Measurements from ENCODE around the gene PAPPA2. TPM values are rescaled to one million over a fixed set of nuclear protein-coding genes. Genes with fewer than 3 reads are reported as not detected.

The PAPPA2 gene
- total and polyA plus RNA-seq, 4 experiments from 2014 or later, result not detected

- ChIA-PET POLR2A (ENCODE audit: partially characterized antibody) (no interaction called here), CTCF (ENCODE audit: partially characterized antibody) (no interaction called here)
These were observed 59.4 kb downstream of the PAPPA2 start for GRCh38 chr1:176522310-176522845.

GRCh38 chr1:176529395-176530090, 66.6 kb downstream of the PAPPA2 start:
- no peaks in the 10 kb centered on the region for H3K27me3 ChIP-seq (ENCODE audit: insufficient read depth, low read length)
- Mint-ChIP-seq H3K4me1 (no peaks in the 10 kb centered on the region), H3K9me3 (peaks cover 0 to 5% (median 2%) of the 10 kb centered on the region in 8 donors), H3K36me3 (no peaks in the 10 kb centered on the region), H3K27ac (no peak overlapping the region), H3K27me3 (peaks cover 0 to 2% of the 10 kb centered on the region in 2 donors), H3K4me3 (no peak overlapping the region)
- CTCF ChIA-PET (ENCODE audit: partially characterized antibody), result no interaction called here
- H3K9me3 ChIP-seq (ENCODE audit: control insufficient read depth in 1 of 2, low read length in 2 of 2), result no peaks in the 10 kb centered on the region
- POLR2A ChIA-PET (ENCODE audit: partially characterized antibody), result no interaction called here
- intact Hi-C loops (cut with micrococcal nuclease), result no loop called here
- DNase-seq, result no peak
- no peaks in the 10 kb centered on the region for H3K36me3 ChIP-seq (ENCODE audit: insufficient read depth, low read length)
- no peak overlapping the region for H3K4me3 ChIP-seq (ENCODE audit: low read length in 2 of 2)
- H3K4me1 ChIP-seq (ENCODE audit: insufficient read depth, low read length), result no peaks in the 10 kb centered on the region
- no peak overlapping the region for H3K27ac ChIP-seq (ENCODE audit: low read depth, low read length)

More at GRCh38 chr1:176522310-176522845, 59.4 kb downstream of the PAPPA2 start:
- Mint-ChIP-seq H3K4me3 (no peak overlapping the region), H3K27ac (no peak overlapping the region), H3K9me3 (peaks cover 0 to 6% (median under 1%) of the 10 kb centered on the region in 8 donors), H3K27me3 (no peaks in the 10 kb centered on the region), H3K4me1 (no peaks in the 10 kb centered on the region), H3K36me3 (no peaks in the 10 kb centered on the region)
- Histone ChIP-seq H3K27ac (ENCODE audit: low read depth, low read length) (no peak overlapping the region), H3K4me3 (ENCODE audit: low read length in 2 of 2) (no peak overlapping the region), H3K27me3 (ENCODE audit: insufficient read depth, low read length) (no peaks in the 10 kb centered on the region), H3K36me3 (ENCODE audit: insufficient read depth, low read length) (no peaks in the 10 kb centered on the region), H3K9me3 (ENCODE audit: control insufficient read depth in 1 of 2, low read length in 2 of 2) (no peaks in the 10 kb centered on the region), H3K4me1 (ENCODE audit: insufficient read depth, low read length) (no peaks in the 10 kb centered on the region)
- intact Hi-C loops (cut with micrococcal nuclease), result no loop called here
- DNase-seq, result no peak

- H3K36me3 Mint-ChIP-seq, result no peaks in the 10 kb centered on the region
- H3K4me1 Mint-ChIP-seq, result no peaks in the 10 kb centered on the region
- H3K4me1 ChIP-seq (ENCODE audit: insufficient read depth, low read length), result no peaks in the 10 kb centered on the region
These were observed 68.1 kb downstream of the PAPPA2 start for GRCh38 chr1:176531036-176531435.

DNA sequence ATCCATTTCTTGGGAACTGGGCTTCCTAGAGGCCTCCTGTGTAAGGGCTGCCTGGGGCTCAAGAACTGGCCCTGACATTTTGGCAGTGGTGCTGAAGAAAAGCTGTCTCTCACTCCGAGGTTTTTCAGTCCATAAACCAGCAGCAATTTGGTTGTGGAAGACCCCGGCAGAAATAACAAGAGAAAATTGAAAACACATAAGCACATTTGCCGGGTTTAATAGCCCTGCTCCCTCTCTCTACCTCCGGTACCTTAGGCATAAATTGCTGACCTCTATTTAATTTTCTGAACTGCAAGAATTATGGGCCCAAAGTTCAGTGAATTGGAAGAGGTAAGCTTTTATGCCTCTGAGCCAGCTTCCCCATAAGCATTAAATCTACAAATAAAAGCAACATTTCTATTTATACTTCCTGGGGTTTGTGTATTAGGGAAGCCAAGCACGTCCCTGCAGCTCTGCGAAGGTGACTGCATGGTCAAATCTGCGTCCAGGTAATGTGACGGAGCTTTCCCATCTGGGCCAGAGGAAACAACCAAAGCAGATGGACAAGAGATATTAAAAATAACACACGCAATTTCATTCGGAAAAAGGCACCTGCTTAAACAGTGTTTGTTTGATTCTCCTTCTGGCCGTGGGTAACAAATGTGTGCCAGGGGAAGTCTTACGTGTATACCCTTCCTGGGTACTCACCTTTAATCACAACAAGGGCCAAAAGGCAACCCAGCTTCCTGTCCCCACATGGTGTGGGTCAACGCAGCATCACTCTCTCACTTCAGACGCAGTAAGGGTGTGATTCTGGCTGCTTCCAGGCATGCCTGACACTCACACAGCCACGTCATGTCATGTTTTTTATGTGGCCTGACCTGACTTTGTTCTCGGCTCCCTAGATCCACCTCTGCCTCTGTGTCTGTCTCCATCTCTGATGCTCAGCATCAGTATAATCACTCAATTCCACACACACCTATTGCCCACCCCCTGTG, 69.2 kb downstream of the PAPPA2 start:
- no peak for DNase-seq
- H3K4me3 ChIP-seq (ENCODE audit: low read length in 2 of 2), result no peak overlapping the region
- no peaks in the 10 kb centered on the region for H3K36me3 ChIP-seq (ENCODE audit: insufficient read depth, low read length)
- no peak overlapping the region for H3K27ac ChIP-seq (ENCODE audit: low read depth, low read length)
- Mint-ChIP-seq H3K4me1 (no peaks in the 10 kb centered on the region), H3K4me3 (no peak overlapping the region), H3K9me3 (peaks cover 0 to 7% (median 4%) of the 10 kb centered on the region in 8 donors), H3K27ac (no peak overlapping the region), H3K36me3 (no peaks in the 10 kb centered on the region), H3K27me3 (peaks cover 0 to 2% of the 10 kb centered on the region in 2 donors)
- intact Hi-C loops (cut with micrococcal nuclease), result no loop called here
- ChIA-PET CTCF (ENCODE audit: partially characterized antibody) (no interaction called here), POLR2A (ENCODE audit: partially characterized antibody) (no interaction called here)
- H3K9me3 ChIP-seq (ENCODE audit: control insufficient read depth in 1 of 2, low read length in 2 of 2), result no peaks in the 10 kb centered on the region
- H3K27me3 ChIP-seq (ENCODE audit: insufficient read depth, low read length), result no peaks in the 10 kb centered on the region
- H3K4me1 ChIP-seq (ENCODE audit: insufficient read depth, low read length), result no peaks in the 10 kb centered on the region

More at GRCh38 chr1:176531036-176531435, 68.1 kb downstream of the PAPPA2 start:
- Mint-ChIP-seq H3K9me3 (peaks cover 0 to 7% (median 4%) of the 10 kb centered on the region in 8 donors), H3K27me3 (peaks cover 0 to 2% of the 10 kb centered on the region in 2 donors), H3K27ac (no peak overlapping the region), H3K4me3 (no peak overlapping the region)
- DNase-seq, result no peak
- Histone ChIP-seq H3K9me3 (ENCODE audit: control insufficient read depth in 1 of 2, low read length in 2 of 2) (no peaks in the 10 kb centered on the region), H3K4me3 (ENCODE audit: low read length in 2 of 2) (no peak overlapping the region), H3K36me3 (ENCODE audit: insufficient read depth, low read length) (no peaks in the 10 kb centered on the region), H3K27ac (ENCODE audit: low read depth, low read length) (no peak overlapping the region), H3K27me3 (ENCODE audit: insufficient read depth, low read length) (no peaks in the 10 kb centered on the region)
- POLR2A ChIA-PET (ENCODE audit: partially characterized antibody), result no interaction called here
- intact Hi-C loops (cut with micrococcal nuclease), result no loop called here
- CTCF ChIA-PET (ENCODE audit: partially characterized antibody), result no interaction called here

DNA sequence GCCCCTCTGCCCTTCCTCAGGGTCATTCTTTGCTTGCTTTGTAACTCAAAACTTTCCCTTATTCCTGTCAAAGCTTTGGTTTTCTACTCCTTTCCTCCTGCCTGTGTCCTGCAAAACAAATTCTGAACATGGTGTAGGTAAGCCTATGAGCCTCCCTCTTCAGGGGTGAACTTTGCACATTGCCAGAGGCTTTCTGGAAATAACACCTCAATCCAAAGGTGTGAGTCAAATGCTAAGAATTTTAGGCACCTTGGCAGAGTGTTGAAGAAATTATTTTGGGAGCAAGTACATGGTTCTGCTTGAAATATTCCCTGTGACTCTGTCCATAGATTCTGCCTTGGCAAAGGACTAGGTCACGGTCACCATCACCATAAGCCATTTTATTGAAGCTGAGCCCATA, 70.0 kb downstream of the PAPPA2 start:
- no peak for DNase-seq
- no peak overlapping the region for H3K4me3 Mint-ChIP-seq
- CTCF ChIA-PET (ENCODE audit: partially characterized antibody), result no interaction called here
- Histone ChIP-seq H3K4me3 (ENCODE audit: low read length in 2 of 2) (no peak overlapping the region), H3K9me3 (ENCODE audit: control insufficient read depth in 1 of 2, low read length in 2 of 2) (no peaks in the 10 kb centered on the region), H3K36me3 (ENCODE audit: insufficient read depth, low read length) (no peaks in the 10 kb centered on the region), H3K27me3 (ENCODE audit: insufficient read depth, low read length) (no peaks in the 10 kb centered on the region), H3K27ac (ENCODE audit: low read depth, low read length) (no peak overlapping the region), H3K4me1 (ENCODE audit: insufficient read depth, low read length) (no peaks in the 10 kb centered on the region)
- no peaks in the 10 kb centered on the region for H3K4me1 Mint-ChIP-seq
- peaks cover 0 to 2% of the 10 kb centered on the region in 2 donors for H3K27me3 Mint-ChIP-seq
- H3K9me3 Mint-ChIP-seq, result peaks cover 0 to 7% (median 4%) of the 10 kb centered on the region in 8 donors
- H3K36me3 Mint-ChIP-seq, result no peaks in the 10 kb centered on the region
- H3K27ac Mint-ChIP-seq, result no peak overlapping the region
- intact Hi-C loops (cut with micrococcal nuclease), result no loop called here
- POLR2A ChIA-PET (ENCODE audit: partially characterized antibody), result no interaction called here

GRCh38 chr1:176536588-176536987, 73.6 kb downstream of the PAPPA2 start:
- Histone ChIP-seq H3K27me3 (ENCODE audit: insufficient read depth, low read length) (no peaks in the 10 kb centered on the region), H3K36me3 (ENCODE audit: insufficient read depth, low read length) (no peaks in the 10 kb centered on the region), H3K4me1 (ENCODE audit: insufficient read depth, low read length) (no peaks in the 10 kb centered on the region), H3K27ac (ENCODE audit: low read depth, low read length) (no peak overlapping the region), H3K4me3 (ENCODE audit: low read length in 2 of 2) (no peak overlapping the region), H3K9me3 (ENCODE audit: control insufficient read depth in 1 of 2, low read length in 2 of 2) (no peaks in the 10 kb centered on the region)
- no peaks in the 10 kb centered on the region for H3K4me1 Mint-ChIP-seq
- ChIA-PET CTCF (ENCODE audit: partially characterized antibody) (no interaction called here), POLR2A (ENCODE audit: partially characterized antibody) (no interaction called here)
- intact Hi-C loops (cut with micrococcal nuclease), result no loop called here
- peaks cover 0 to 9% (median 6%) of the 10 kb centered on the region in 8 donors for H3K9me3 Mint-ChIP-seq
- H3K4me3 Mint-ChIP-seq, result no peak overlapping the region
- no peaks in the 10 kb centered on the region for H3K36me3 Mint-ChIP-seq
- peaks cover 0 to 4% of the 10 kb centered on the region in 2 donors for H3K27me3 Mint-ChIP-seq
- DNase-seq, result no peak
- no peak overlapping the region for H3K27ac Mint-ChIP-seq

- ChIA-PET POLR2A (ENCODE audit: partially characterized antibody) (no interaction called here), CTCF (ENCODE audit: partially characterized antibody) (no interaction called here)
- intact Hi-C loops (cut with micrococcal nuclease), result no loop called here
- Mint-ChIP-seq H3K27me3 (peaks cover 0 to 4% of the 10 kb centered on the region in 2 donors), H3K36me3 (no peaks in the 10 kb centered on the region), H3K4me1 (no peaks in the 10 kb centered on the region), H3K9me3 (peaks cover 0 to 9% (median 6%) of the 10 kb centered on the region in 8 donors), H3K27ac (no peak overlapping the region), H3K4me3 (no peak overlapping the region)
- Histone ChIP-seq H3K27me3 (ENCODE audit: insufficient read depth, low read length) (no peaks in the 10 kb centered on the region), H3K36me3 (ENCODE audit: insufficient read depth, low read length) (no peaks in the 10 kb centered on the region), H3K9me3 (ENCODE audit: control insufficient read depth in 1 of 2, low read length in 2 of 2) (no peaks in the 10 kb centered on the region), H3K4me1 (ENCODE audit: insufficient read depth, low read length) (no peaks in the 10 kb centered on the region), H3K4me3 (ENCODE audit: low read length in 2 of 2) (no peak overlapping the region), H3K27ac (ENCODE audit: low read depth, low read length) (no peak overlapping the region)
- DNase-seq, result no peak
These were observed 76.0 kb downstream of the PAPPA2 start for GRCh38 chr1:176539018-176539417.

All from CD4-positive, alpha-beta memory T cell (primary cell).